ENCODE measurements around the gene IRS1.

Gene IRS1

GRCh38 chr2:226690461-226691024, 109.1 kb downstream of the IRS1 start:
- no peak for DNase-seq (ENCODE audit: low read depth)

GRCh38 chr2:226687641-226688253, 111.9 kb downstream of the IRS1 start:
- no peak for DNase-seq (ENCODE audit: low read depth)

GRCh38 chr2:226684563-226684959, 115.1 kb downstream of the IRS1 start:
- no peak for DNase-seq (ENCODE audit: low read depth)

- DNase-seq (ENCODE audit: low read depth), result no peak
These were observed 115.6 kb downstream of the IRS1 start for GRCh38 chr2:226683944-226684562.

- DNase-seq (ENCODE audit: low read depth), result no peak
These were observed 116.4 kb downstream of the IRS1 start for GRCh38 chr2:226683196-226683595.

All from activated T-cell treated with anti-CD3 and anti-CD28 coated beads for 48 hours (primary cell).